ENCODE data around the gene AFTPH.

Gene AFTPH

DNA sequence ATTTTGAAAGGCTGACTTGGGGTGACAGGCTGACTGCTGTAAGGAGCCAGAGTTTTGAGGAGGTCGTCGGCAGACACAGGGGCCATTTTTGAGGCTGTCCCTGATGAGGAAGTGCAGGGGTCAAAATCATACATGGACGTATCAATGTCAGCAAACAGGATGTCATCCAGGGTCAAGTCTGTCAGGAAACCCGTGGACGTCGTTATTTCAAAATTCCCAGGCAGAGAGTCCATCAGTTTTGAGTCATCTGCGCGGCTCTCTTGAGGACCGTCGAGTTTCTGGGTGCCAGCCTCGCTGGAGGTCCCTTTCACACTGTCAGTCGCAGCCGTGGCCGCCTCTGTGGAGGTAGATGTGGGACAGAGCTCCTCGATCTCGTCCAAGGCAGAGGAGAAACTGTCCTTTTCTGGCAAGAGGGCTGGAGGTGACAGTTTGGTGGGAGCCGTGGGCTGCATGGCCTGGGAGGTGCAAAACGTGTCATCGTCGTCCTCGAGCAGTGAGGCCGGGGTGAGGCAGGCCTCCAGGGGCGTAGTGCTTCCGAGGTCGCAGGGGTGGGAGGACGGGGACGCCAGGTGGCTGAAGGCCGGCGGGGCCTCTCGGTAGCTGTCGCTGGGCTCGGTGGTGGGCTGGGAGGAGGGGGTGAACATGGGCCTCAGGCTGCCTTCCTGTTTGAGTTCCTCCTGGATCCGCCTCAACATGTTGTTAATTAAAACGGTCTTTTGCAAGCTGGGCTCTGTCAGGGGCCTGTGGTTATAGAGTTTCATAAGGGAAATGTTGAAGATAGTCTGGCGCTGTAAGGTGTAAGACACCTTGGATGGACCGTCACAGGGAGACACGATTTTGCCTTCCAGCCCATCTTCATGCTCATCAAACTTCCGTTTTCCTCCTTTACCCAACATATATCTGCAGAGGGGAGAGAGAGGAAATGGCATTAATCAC lies 112.1 kb downstream of the AFTPH start:
- H3K4me1 ChIP-seq (ENCODE audit: control insufficient read depth, insufficient read depth, low read length), result peaks cover 13% of the 10 kb centered on the region
- no peak overlapping the region for H3K27ac ChIP-seq (ENCODE audit: low read length)
- H3K4me3 ChIP-seq (ENCODE audit: low read length in 2 of 2), result no peak overlapping the region

DNA sequence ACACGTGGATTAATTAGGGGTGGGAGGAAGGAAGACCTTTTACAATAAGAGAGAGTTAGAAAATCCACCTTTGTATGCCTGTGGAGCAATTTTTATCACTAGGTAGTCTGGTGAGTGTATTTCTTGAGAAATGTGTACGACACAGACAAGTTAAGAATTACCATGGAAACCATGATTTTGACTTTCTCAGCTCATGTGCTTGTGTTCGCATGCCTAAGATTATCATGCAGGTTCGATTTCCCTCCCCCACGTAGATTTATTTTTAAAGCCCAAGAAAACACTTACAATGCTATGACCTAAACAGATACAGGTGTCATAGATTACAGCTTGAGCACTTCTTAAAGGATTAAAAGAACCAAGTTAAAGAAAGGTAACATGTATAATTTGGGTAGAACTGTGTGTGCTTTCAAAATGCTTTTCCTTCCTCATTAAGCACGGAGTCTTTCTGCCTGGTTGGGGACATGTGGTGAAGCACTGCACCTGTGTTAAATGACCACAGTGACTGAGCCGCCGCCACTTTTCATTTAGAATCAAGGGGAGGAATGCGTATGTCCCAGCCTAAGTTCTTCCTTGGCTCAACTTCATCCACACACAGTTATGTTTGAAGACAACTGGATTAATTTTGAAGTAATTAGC lies 113.0 kb downstream of the AFTPH start:
- no peak overlapping the region for H3K4me3 ChIP-seq (ENCODE audit: low read length in 2 of 2)
- H3K36me3 ChIP-seq (ENCODE audit: control insufficient read depth in 2 of 2, insufficient read depth in 2 of 2, low read length in 2 of 2), result peaks cover 13 to 15% of the 10 kb centered on the region in 2 donors
- H3K9me3 ChIP-seq (ENCODE audit: control insufficient read depth in 2 of 2, low read length in 2 of 2), result no peaks in the 10 kb centered on the region
- H3K27ac ChIP-seq (ENCODE audit: low read length), result no peak overlapping the region
- no peak overlapping the region for H3K9ac ChIP-seq (ENCODE audit: low read length in 2 of 2)
- H3K27me3 ChIP-seq (ENCODE audit: control insufficient read depth in 1 of 2, insufficient read depth in 2 of 2, low read length in 2 of 2), result no peaks in the 10 kb centered on the region
- peaks cover 13% of the 10 kb centered on the region for H3K4me1 ChIP-seq (ENCODE audit: control insufficient read depth, insufficient read depth, low read length)

More for the DNA sequence above, 112.1 kb downstream of the AFTPH start:
- Histone ChIP-seq H3K9me3 (ENCODE audit: control insufficient read depth in 2 of 2, low read length in 2 of 2) (no peaks in the 10 kb centered on the region), H3K36me3 (ENCODE audit: control insufficient read depth in 2 of 2, insufficient read depth in 2 of 2, low read length in 2 of 2) (peaks cover 14 to 15% of the 10 kb centered on the region in 2 donors), H3K27me3 (ENCODE audit: control insufficient read depth in 1 of 2, insufficient read depth in 2 of 2, low read length in 2 of 2) (no peaks in the 10 kb centered on the region), H3K9ac (ENCODE audit: low read length in 2 of 2) (no peak overlapping the region)

DNA sequence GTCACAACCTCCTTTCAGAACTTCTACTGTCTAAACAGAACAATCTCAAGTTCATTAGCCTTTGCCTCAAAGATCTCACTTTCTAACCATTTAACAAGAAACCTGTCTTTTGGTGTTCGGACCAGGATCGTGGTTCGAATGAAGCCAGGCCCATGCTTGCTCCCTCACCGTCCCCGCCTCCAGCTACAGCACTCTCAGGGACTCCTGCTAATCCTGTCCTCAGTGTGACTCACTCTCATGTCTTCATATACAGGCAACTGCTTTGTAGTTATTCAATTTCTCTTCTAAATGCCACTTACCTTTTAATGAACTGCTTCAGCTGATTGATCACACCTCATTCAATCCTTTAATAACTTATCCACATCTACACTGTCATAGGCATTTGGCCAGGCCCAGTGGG lies 113.8 kb downstream of the AFTPH start:
- H3K36me3 ChIP-seq (ENCODE audit: control insufficient read depth in 2 of 2, insufficient read depth in 2 of 2, low read length in 2 of 2), result peaks cover 13 to 15% of the 10 kb centered on the region in 2 donors
- no peak overlapping the region for H3K27ac ChIP-seq (ENCODE audit: low read length)
- H3K27me3 ChIP-seq (ENCODE audit: control insufficient read depth in 1 of 2, insufficient read depth in 2 of 2, low read length in 2 of 2), result no peaks in the 10 kb centered on the region
- H3K9ac ChIP-seq (ENCODE audit: low read length in 2 of 2), result no peak overlapping the region
- no peaks in the 10 kb centered on the region for H3K9me3 ChIP-seq (ENCODE audit: control insufficient read depth in 2 of 2, low read length in 2 of 2)
- no peak overlapping the region for H3K4me3 ChIP-seq (ENCODE audit: low read length in 2 of 2)
- H3K4me1 ChIP-seq (ENCODE audit: control insufficient read depth, insufficient read depth, low read length), result peaks cover 14% of the 10 kb centered on the region

DNA sequence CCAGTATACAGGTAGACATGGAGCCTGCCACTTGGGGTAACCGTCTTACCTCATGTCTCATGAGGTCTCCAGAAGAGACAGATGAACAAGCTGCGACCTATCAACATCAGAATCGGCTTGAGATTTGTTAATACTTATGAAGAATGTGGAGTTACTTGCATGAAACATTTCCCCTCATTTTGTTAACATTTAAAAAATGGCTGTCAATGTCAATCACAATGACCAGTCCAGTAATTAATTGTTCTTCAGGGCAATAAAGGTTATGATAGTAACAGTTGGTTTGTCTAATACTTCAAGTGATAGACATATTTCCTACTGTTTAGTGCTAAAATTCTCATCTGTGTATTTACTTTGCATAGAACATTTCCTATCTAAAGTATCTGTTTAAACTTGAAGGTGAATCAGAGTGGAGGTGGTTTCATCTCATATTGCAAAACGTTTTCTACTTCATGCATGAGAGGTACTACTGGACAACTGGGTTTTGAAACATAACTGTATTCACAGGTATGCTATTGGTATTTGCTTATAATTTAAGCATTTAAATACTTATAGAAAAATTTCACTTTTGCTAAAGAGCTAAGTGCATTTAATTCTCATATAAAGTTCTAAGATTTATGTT lies 114.5 kb downstream of the AFTPH start:
- H3K27ac ChIP-seq (ENCODE audit: low read length), result no peak overlapping the region
- H3K4me3 ChIP-seq (ENCODE audit: low read length in 2 of 2), result no peak overlapping the region
- H3K27me3 ChIP-seq (ENCODE audit: control insufficient read depth in 1 of 2, insufficient read depth in 2 of 2, low read length in 2 of 2), result no peaks in the 10 kb centered on the region
- H3K9me3 ChIP-seq (ENCODE audit: control insufficient read depth in 2 of 2, low read length in 2 of 2), result no peaks in the 10 kb centered on the region
- H3K4me1 ChIP-seq (ENCODE audit: control insufficient read depth, insufficient read depth, low read length), result peaks cover 17% of the 10 kb centered on the region
- no peak overlapping the region for H3K9ac ChIP-seq (ENCODE audit: low read length in 2 of 2)
- H3K36me3 ChIP-seq (ENCODE audit: control insufficient read depth in 2 of 2, insufficient read depth in 2 of 2, low read length in 2 of 2), result peaks cover 13 to 15% of the 10 kb centered on the region in 2 donors

DNA sequence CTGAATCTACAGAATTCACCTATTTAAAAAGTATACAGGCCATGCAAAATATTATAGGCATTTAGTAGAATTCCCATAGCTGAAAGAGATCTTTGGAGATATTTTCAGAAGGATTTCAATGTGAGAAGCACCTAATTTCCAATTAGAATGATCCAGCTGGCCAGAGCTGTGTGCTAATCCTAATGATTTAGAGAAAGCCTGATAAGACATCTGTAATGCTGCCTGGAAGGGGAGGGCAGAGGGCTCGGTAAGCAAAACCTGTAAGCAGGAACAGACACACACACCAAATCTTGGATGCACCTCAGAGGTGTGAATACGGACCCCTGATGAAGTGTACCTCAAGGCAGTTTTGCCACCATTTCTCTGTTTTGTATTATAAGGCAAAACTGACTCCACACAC lies 115.6 kb downstream of the AFTPH start:
- Histone ChIP-seq H3K4me1 (ENCODE audit: control insufficient read depth, insufficient read depth, low read length) (peaks cover 27% of the 10 kb centered on the region), H3K36me3 (ENCODE audit: control insufficient read depth in 2 of 2, insufficient read depth in 2 of 2, low read length in 2 of 2) (peaks cover 13 to 14% of the 10 kb centered on the region in 2 donors), H3K4me3 (ENCODE audit: low read length in 2 of 2) (no peak overlapping the region), H3K27me3 (ENCODE audit: control insufficient read depth in 1 of 2, insufficient read depth in 2 of 2, low read length in 2 of 2) (no peaks in the 10 kb centered on the region), H3K27ac (ENCODE audit: low read length) (no peak overlapping the region), H3K9ac (ENCODE audit: low read length in 2 of 2) (no peak overlapping the region), H3K9me3 (ENCODE audit: control insufficient read depth in 2 of 2, low read length in 2 of 2) (no peaks in the 10 kb centered on the region)

DNA sequence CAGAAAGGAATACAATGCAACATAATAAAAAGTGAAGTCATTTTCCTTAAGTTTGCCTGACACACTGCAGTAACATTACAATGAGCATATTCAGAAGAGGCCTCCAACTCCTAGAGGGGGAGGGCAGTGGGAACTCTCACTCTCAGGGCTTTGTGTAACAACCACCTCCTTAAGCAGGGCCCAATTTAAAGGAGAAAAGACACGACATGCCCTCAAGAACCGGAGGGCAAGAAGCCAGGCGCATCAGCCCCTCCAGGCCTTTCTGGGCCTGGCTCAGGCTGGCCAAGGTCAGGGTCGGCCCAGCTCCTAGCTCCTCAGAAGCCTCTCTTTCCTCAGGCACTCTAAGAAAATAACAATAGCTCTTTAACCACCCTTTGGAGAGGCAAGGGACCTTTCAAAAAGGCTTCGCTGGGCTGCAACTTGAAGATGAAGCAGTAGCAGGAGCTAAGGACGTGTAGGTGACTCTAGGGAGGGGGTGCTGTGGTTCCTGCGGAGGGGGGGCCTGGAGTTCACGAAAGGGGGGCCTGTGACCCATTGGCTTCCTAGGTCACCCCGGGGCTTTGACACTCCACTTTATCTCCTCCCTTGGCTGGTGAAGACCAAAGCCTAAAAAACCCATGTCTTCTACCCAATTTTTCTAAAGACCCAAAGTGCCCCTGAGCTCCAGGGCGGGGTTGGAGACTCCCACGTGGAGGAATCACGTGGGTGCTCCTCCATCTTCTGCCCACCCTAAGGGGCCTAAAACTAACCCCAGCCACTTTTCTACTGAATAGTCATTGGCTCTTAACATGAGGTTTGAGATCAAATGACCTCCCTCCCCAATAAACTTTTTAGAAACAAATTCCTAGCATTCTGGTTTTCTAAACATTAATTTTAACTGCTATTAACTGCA lies 116.3 kb downstream of the AFTPH start:
- no peaks in the 10 kb centered on the region for H3K27me3 ChIP-seq (ENCODE audit: control insufficient read depth in 1 of 2, insufficient read depth in 2 of 2, low read length in 2 of 2)
- no peak overlapping the region for H3K27ac ChIP-seq (ENCODE audit: low read length)
- no peak overlapping the region for H3K4me3 ChIP-seq (ENCODE audit: low read length in 2 of 2)
- no peak overlapping the region for H3K9ac ChIP-seq (ENCODE audit: low read length in 2 of 2)
- H3K4me1 ChIP-seq (ENCODE audit: control insufficient read depth, insufficient read depth, low read length), result peaks cover 28% of the 10 kb centered on the region
- peaks cover 9 to 10% of the 10 kb centered on the region in 2 donors for H3K36me3 ChIP-seq (ENCODE audit: control insufficient read depth in 2 of 2, insufficient read depth in 2 of 2, low read length in 2 of 2)
- no peaks in the 10 kb centered on the region for H3K9me3 ChIP-seq (ENCODE audit: control insufficient read depth in 2 of 2, low read length in 2 of 2)

DNA sequence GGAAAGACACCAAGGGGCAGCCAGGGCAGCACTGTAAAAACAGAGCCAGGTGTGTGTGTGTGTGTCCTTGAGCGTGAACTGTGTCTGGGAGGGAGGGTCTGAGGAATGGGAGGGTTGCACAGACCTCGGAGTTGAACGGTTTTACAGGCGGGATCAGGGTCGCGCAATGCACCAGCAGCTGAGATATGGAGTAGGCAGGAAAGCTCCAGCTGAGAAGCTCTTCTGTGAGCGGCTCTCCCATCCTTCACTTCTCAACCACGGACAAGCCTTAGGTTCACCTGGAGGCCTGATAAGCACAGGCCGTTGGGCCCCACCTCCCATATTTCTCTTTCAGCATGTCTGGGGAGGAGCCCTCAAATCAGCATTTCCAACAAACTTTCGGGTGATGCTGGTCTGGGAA lies 117.5 kb downstream of the AFTPH start:
- Histone ChIP-seq H3K4me1 (ENCODE audit: control insufficient read depth, insufficient read depth, low read length) (peaks cover 26% of the 10 kb centered on the region), H3K9me3 (ENCODE audit: control insufficient read depth in 2 of 2, low read length in 2 of 2) (no peaks in the 10 kb centered on the region), H3K36me3 (ENCODE audit: control insufficient read depth in 2 of 2, insufficient read depth in 2 of 2, low read length in 2 of 2) (peaks cover 0 to 2% of the 10 kb centered on the region in 2 donors), H3K27me3 (ENCODE audit: control insufficient read depth in 1 of 2, insufficient read depth in 2 of 2, low read length in 2 of 2) (no peaks in the 10 kb centered on the region), H3K4me3 (ENCODE audit: low read length in 2 of 2) (no peak overlapping the region), H3K9ac (ENCODE audit: low read length in 2 of 2) (no peak overlapping the region), H3K27ac (ENCODE audit: low read length) (no peak overlapping the region)

Measured in stomach smooth muscle (tissue), 2 donors.